H4 (cell line): ENCODE data around the gene DIPK1B. TPM values are rescaled to one million over a fixed set of nuclear protein-coding genes. Genes with fewer than 3 reads are reported as not detected.

Experiments
- DNase-seq: peaks from one replicate; pipeline ENCODE4 v3.0.0-alpha.2; 2015; ENCODE audit warnings: low spot score
- total RNA-seq: library from RNA; depleted of rRNA; stranded (reverse); fragments of >200 nt; shearing (Covaris generic); gene quantifications from 2 replicates; pipeline ENCODE4 v1.2.3, GENCODE V29; 2014

The DIPK1B gene
- total RNA-seq, 1 experiment from 2014 or later, result 3.8 TPM

- DNase-seq, result no peak
Measured at GRCh38 chr9:136673088-136673974, 39.0 kb upstream of the DIPK1B start.

DNA sequence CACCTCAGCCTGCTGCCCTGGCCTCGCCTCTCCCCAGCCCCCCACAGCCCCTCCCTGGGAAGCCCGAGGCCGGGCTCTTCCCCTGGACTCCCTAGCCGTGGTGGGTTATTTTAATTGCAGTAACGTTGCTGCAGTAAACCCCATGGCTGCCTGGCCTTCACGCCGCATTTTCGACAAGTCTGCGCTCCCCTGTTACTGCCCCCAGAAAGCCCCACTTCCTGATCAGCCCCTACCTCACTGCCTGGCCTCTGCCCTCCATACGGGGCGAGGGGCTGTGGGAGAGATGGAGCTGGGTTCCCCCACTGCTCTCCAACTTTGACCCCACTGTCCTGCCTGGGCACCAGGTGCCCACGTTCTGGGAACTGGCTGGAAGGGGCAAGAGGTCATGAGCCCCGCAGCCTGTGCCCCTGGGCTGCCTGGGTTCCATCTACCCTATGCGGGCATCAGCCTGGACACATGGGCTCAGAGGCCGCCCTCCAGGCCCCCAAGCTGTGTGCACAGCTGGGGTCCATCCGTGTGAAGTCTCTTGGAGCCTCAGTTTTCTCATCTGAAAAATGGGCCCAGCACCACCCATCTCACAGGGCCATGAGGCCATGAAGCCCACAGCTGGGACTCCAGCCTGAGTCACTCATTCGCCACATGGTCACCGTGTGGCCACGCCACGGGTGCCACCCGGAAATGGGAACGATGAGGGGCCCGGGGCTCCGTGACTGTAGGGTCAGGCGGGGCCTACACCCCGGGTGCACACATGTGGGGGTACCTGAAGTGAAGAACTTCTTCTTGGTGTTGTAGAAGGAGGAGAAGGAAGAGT, 38.2 kb upstream of the DIPK1B start:
- no peak for DNase-seq

GRCh38 chr9:136674786-136675349, 37.5 kb upstream of the DIPK1B start:
- DNase-seq, result no peak

DNA sequence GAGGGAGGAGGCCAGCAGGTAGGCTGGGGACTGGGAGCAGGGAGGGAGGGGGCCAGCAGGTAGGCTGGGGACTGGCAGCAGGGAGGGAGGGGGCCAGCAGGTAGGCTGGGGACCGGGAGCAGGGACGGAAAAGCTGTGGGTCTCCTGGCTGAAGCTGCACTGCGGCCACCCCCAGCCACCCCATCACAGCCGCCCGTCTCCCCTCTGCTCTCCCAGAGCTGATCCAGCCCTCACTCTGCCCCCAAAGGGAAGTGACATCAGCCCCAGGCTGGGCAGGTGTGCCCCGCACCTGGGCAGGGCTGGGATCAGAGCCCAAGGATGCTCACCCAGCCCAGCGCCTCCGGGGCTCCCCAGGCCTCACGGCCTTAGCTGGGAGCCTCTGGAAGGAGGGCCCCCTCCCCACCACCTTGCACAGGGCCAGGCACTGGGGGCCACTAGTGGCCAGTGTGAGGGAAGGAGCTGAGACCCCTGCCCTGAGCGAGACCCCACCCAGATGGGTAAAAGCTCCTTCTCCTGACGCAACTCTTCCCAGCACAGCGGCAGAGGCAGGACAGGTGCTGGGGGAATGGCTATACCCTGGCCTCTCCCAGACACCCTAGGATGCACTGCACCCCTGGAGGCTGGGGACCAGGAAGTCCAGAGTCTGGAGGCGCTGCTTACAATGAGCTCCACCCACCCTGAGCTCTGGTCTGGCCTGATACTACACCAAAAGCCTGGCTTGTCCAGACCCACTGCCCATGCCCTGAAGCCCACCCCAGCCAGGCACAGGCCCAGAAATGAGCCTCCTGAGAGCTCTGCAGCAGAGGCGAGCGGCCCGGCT, 36.7 kb upstream of the DIPK1B start:
- DNase-seq, result no peak

- no peak for DNase-seq
Measured at GRCh38 chr9:136676297-136676794, 36.0 kb upstream of the DIPK1B start.

DNA sequence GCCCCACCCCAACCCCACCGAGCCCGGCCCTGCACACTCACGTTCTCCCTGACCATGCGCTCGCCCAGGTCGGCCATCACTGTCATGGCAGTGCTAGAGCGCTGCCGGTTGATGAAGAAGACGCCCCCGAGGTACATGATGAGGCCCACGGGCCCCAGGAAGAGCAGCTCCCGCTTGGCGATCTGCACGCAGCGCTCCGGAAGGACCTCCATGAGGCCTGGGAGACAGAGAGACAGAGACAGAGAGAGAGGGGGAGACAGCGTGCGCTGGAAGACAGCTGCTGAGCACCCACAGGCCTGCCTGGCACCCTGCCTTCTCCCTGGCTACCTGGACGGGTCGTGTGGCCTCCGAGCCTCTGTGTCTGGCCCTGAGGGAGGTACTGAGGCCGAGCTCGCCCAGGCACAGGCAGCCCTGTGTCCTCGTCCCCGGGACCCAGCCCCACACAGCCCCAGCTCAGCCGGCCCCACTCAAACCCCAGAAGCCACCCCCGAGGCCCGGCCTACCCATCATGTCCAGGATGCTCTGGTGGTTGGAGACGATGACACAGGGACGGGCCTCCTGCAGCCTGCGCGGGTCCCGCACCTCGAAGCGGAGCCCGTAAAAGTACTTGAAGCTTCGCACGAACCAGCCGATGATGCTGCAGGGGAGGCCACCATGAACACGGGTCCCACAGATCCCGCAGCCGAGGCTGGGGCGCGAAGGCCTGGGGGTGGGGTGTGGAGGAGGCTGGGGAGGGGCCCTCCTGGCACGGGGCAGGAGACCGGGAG, 35.3 kb upstream of the DIPK1B start:
- DNase-seq, result no peak

- no peak for DNase-seq
Measured at GRCh38 chr9:136678034-136678433, 34.3 kb upstream of the DIPK1B start.

GRCh38 chr9:136678624-136679023, 33.7 kb upstream of the DIPK1B start:
- no peak for DNase-seq

DNA sequence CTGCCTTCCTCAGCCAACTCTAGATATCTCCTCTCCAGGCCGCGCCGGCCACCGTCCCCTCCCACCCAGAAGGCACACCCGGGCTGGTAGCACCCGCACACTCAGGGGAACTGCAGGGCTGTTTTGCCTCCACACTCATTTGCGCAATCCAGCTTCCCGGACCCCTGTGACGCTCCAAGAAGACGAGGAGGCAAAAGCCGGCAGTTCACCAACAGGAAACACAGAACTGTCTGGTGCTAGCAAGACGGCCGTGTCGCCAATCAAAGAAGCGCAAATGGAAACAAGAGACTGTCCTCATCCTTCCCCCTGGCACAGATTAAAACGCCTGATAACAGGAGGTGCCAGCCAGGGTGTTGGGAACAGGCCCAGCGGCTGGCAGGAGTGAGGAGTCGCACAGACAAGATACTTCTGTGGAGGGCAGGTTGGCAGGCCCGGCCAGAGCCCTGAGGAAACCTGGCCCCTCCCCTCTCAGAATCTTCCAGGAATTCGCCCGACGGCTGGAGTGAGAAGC, 32.9 kb upstream of the DIPK1B start:
- DNase-seq, result no peak

DNA sequence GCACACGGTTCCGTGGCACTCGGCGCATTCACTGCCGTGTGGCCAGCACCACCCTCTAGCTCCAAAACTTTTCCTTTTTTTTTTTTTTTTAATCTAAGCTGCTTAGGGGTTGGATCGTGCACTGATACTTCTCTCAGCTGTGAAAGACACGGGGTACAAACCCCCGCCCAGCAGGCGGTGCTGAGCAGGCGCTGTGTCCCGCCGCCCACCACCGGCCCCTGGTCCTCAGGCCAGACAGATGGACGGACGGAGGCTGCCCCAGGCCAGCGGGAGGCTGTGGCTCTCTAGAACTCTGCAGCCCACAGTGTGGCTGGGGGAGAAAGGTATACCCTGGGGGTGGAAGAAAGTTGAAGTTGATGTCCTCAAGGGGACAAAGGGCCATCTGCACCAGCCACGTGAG, 31.3 kb upstream of the DIPK1B start:
- no peak for DNase-seq

GRCh38 chr9:136681945-136682699, 30.2 kb upstream of the DIPK1B start:
- no peak for DNase-seq

GRCh38 chr9:136682710-136683109, 29.7 kb upstream of the DIPK1B start:
- DNase-seq, result no peak

DNA sequence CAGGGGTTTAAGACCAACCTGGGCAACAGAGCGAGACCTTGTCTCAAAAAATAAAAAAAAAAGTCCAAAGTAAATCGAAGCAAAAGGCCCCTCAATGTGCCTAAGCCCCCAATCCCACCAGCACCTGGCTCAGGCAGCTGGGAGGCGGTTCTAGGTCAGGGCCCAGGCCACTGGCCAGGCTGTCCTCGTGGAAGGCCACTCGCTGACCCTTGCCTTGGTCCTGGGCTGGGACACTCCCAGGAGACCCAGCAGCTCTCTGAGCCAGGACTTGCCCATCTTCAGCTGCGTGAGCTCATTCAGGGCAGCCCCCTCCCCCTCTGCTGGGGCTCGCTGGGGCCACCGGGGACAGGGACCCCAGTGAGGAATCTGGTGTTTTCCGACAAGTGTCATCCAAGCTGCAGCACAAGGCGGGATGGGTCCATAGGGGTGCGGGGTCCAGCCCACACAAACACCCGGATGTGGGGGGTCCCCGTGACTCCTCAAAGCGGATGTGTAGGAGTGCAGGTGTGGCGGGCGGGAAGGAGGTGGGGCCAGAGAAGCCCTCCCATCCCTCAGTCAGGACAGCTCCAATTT, 29.1 kb upstream of the DIPK1B start:
- DNase-seq, result no peak

DNA sequence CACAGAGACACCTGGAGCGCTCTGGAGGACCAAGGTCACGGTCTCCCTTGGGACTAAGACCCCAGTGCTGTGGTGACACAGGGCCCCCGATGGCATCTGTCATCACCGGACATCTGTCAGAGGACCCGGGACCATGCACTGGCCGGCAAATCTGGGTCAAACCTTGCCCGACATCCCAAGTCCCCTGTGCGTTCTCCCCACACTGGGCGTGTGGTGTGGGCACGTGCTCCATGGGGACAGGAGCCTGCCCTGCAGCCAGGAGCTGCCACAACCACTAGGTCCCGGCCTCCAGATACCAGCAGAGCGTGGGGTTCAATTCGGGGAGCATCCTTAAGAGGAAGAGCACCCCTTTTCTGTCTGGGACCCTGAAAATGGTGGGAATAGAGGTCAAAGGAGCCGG, 28.6 kb upstream of the DIPK1B start:
- no peak for DNase-seq

- no peak for DNase-seq
Measured at GRCh38 chr9:136684339-136684738, 28.0 kb upstream of the DIPK1B start.

GRCh38 chr9:136684799-136685198, 27.6 kb upstream of the DIPK1B start:
- no peak for DNase-seq

GRCh38 chr9:136685216-136685615, 27.2 kb upstream of the DIPK1B start:
- no peak for DNase-seq

DNA sequence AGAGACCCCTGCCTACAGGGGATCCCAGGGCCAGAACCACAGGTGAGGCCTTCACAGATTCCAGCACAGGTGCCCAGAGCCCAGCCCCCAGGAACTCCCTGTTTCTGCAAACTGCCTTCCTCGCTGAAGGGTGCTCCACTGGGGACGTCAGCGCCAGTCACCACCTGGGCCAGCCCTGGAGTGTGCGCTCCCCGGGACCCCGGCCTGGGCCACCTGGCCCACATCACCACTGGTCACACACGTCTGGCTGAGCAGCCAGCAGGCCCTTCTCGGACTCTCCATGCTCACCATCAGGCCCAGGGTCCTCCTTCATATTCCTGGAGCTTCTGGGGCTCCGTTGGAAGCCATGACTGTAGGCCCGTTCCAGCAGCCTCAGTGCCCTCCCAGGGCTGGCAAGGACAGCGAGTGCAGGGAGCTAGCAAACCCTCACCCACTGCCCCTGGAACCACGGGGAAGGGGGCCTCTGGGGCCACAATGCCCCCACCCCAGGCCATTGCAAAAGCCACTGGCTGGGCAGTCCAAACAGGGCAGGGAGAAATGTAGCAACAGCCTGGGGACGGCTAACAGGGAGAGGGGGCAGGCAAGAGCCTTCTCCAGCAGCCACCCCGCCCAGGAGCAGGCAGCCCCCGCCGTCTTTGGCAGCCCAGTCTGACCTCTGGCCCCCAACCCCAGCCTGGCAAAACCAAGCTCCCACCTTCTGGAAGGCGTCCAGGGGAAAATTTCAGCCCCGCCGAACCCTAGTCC, 26.4 kb upstream of the DIPK1B start:
- DNase-seq, result no peak

DNA sequence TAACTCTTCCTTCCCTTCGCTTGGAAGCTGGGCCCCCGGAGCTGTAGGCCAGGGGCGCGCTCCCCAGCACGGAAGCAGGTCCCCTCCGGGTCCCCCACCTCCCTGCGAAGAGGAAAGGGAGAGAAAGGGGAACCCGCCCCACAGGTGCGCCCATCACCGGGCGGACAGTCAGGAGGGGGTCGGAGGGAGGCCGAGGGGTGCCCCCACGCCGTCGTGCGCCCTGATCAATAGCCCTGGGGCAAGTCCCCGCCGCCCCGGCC, 25.9 kb upstream of the DIPK1B start:
- DNase-seq, result no peak
